ENCODE data around the gene SRP14.
A peak's percentile ranks its signal among the peaks of the same experiment; 100 is the strongest.

SRP14 gene

GRCh38 chr15:40038638-40039543 lies at the start of gene SRP14:
Gene SRP14 (minus strand): TSS chr15:40039181. CDS start chr15:40039116, 65 bp downstream.
- Histone ChIP-seq H3K9me3 (ENCODE audit: severe bottlenecking) (no peaks in the 10 kb centered on the region), H3K27me3 (ENCODE audit: insufficient read depth, low read depth, severe bottlenecking) (no peaks in the 10 kb centered on the region), H3K36me3 (peaks cover 40% of the 10 kb centered on the region), H3K4me3 (ENCODE audit: low read depth, low read length) (peak within 1 kb of the TSS; percentile 99), H3K27ac (peak within 1 kb of the TSS; percentile 92)
- peak; percentile 96 for DNase-seq
- no peak for TF ChIP-seq CTCF (IDR thresholded peaks at IDR 0.05; ENCODE audit: low read depth, low read length)

GRCh38 chr15:40087991-40088928 lies 49.3 kb upstream of the SRP14 start:
- no peak for TF ChIP-seq CTCF (IDR thresholded peaks at IDR 0.05; ENCODE audit: low read depth, low read length)
- H3K27ac ChIP-seq: peak overlapping the region; percentile 64
- H3K4me3 ChIP-seq (ENCODE audit: low read depth, low read length): no peak overlapping the region
- H3K27me3 ChIP-seq (ENCODE audit: insufficient read depth, low read depth, severe bottlenecking): no peaks in the 10 kb centered on the region
- no peaks in the 10 kb centered on the region; the same call in 1 of the 2 replicates for H3K36me3 ChIP-seq
- no peak for DNase-seq
- H3K9me3 ChIP-seq (ENCODE audit: severe bottlenecking): no peaks in the 10 kb centered on the region

- DNase-seq: peak; percentile 54
- Histone ChIP-seq H3K4me3 (ENCODE audit: low read depth, low read length) (no peak overlapping the region), H3K27ac (peak overlapping the region; percentile 31; the same call in 1 of the 2 replicates), H3K27me3 (ENCODE audit: insufficient read depth, low read depth, severe bottlenecking) (no peaks in the 10 kb centered on the region), H3K9me3 (ENCODE audit: severe bottlenecking) (no peaks in the 10 kb centered on the region), H3K36me3 (no peaks in the 10 kb centered on the region; the same call in 1 of the 2 replicates)
- no peak for TF ChIP-seq CTCF (IDR thresholded peaks at IDR 0.05; ENCODE audit: low read depth, low read length)
Observed at GRCh38 chr15:40087068-40087810, 48.3 kb upstream of the SRP14 start.

- TF ChIP-seq CTCF (IDR thresholded peaks at IDR 0.05; ENCODE audit: low read depth, low read length): no peak
- H3K4me3 ChIP-seq (ENCODE audit: low read depth, low read length): no peak overlapping the region
- no peak overlapping the region for H3K27ac ChIP-seq
Observed at GRCh38 chr15:40085266-40085665, 46.3 kb upstream of the SRP14 start.

GRCh38 chr15:40084650-40085049 lies 45.7 kb upstream of the SRP14 start:
- Histone ChIP-seq H3K36me3 (no peaks in the 10 kb centered on the region), H3K4me3 (ENCODE audit: low read depth, low read length) (no peak overlapping the region), H3K27ac (no peak overlapping the region), H3K27me3 (ENCODE audit: insufficient read depth, low read depth, severe bottlenecking) (no peaks in the 10 kb centered on the region), H3K9me3 (ENCODE audit: severe bottlenecking) (no peaks in the 10 kb centered on the region)
- DNase-seq: no peak
- TF ChIP-seq CTCF (IDR thresholded peaks at IDR 0.05; ENCODE audit: low read depth, low read length): no peak

More at GRCh38 chr15:40085266-40085665, 46.3 kb upstream of the SRP14 start:
- Histone ChIP-seq H3K9me3 (ENCODE audit: severe bottlenecking) (no peaks in the 10 kb centered on the region), H3K36me3 (no peaks in the 10 kb centered on the region), H3K27me3 (ENCODE audit: insufficient read depth, low read depth, severe bottlenecking) (no peaks in the 10 kb centered on the region)
- no peak for DNase-seq
